Activated B cell treated with CpG ODN at 0.5 μM for 24 hours (primary cell): ENCODE measurements around the gene STX8. TPM values are rescaled to one million over a fixed set of nuclear protein-coding genes. Genes with fewer than 3 reads are reported as not detected.

Experiments used
- ATAC-seq: fragments of 200-7000 bp; cut with Tn5 transposase; one replicate; pipeline ENCODE4 v1.10.0; 2021; ENCODE audit warnings: low read depth, mild to moderate bottlenecking, moderate library complexity
- CTCF ChIA-PET: fragments of 350-600 bp; sonication (Branson Sonifier 250); formaldehyde crosslinking; loops from one replicate; lab custom pipeline; 2021; ENCODE audit warnings: antibody characterized with exemption; lab: Charles Lee
- POLR2A ChIA-PET: fragments of 350-600 bp; sonication (Branson Sonifier 250); formaldehyde crosslinking; loops from one replicate; lab custom pipeline; 2021; ENCODE audit warnings: antibody characterized with exemption; lab: Charles Lee
- DNase-seq: peaks from one replicate; pipeline ENCODE4 v3.0.0; 2022
- H3K27ac Mint-ChIP-seq: one replicate; pipeline ENCODE4 v1.8.0; 2020; ENCODE audit warnings: mixed read lengths
- H3K27me3 Mint-ChIP-seq: one replicate; pipeline ENCODE4 v1.8.0; 2021; ENCODE audit warnings: mixed read lengths
- H3K36me3 Mint-ChIP-seq: one replicate; pipeline ENCODE4 v1.8.0; 2021; ENCODE audit warnings: low read depth, mixed read lengths
- H3K4me1 Mint-ChIP-seq: one replicate; pipeline ENCODE4 v1.8.0; 2021; ENCODE audit warnings: mixed read lengths
- H3K4me3 Mint-ChIP-seq: one replicate; pipeline ENCODE4 v1.8.0; 2020; ENCODE audit warnings: mild to moderate bottlenecking, mixed read lengths
- H3K9me3 Mint-ChIP-seq: one replicate; pipeline ENCODE4 v1.8.0; 2020; ENCODE audit warnings: mixed read lengths
- CTCF ChIP-seq: fragments of 200-600 bp; IDR thresholded peaks from one replicate; pipeline ENCODE4 v1.8.0; 2022; ENCODE audit warnings: antibody characterized with exemption, mild to moderate bottlenecking
- intact Hi-C: fragments of 100-400 bp; cut with micrococcal nuclease; formaldehyde crosslinking; loops from one replicate; pipeline ENCODE4 v1.15.1; 2024
- total RNA-seq: library from RNA; stranded (reverse); gene quantifications from 2 replicates; pipeline ENCODE4 v1.2.3, GENCODE V29; 2022

Gene STX8
- total RNA-seq, 1 donor from 2014 or later = 66.9 TPM

GRCh38 chr17:9521062-9521461 lies 54.6 kb downstream of the STX8 start:
- TF ChIP-seq CTCF = no peak
- CTCF ChIA-PET = no interaction called here
- intact Hi-C loops = loop anchor here (5.0 to 10.0 kb wide), 2 partner anchors 406 to 529 kb away; no protein-coding TSS in a partner anchor
- Mint-ChIP-seq H3K36me3 (no peaks in the 10 kb centered on the region), H3K4me3 (no peak overlapping the region), H3K27ac (no peak overlapping the region), H3K27me3 (no peaks in the 10 kb centered on the region), H3K9me3 (no peaks in the 10 kb centered on the region), H3K4me1 (no peaks in the 10 kb centered on the region)
- POLR2A ChIA-PET = no interaction called here
- no peak for ATAC-seq
- no peak for DNase-seq

GRCh38 chr17:9520649-9521048 lies 55.0 kb downstream of the STX8 start:
- H3K36me3 Mint-ChIP-seq = no peaks in the 10 kb centered on the region
- no peak for DNase-seq
- H3K9me3 Mint-ChIP-seq = no peaks in the 10 kb centered on the region
- H3K4me3 Mint-ChIP-seq = no peak overlapping the region
- no peaks in the 10 kb centered on the region for H3K4me1 Mint-ChIP-seq
- H3K27me3 Mint-ChIP-seq = no peaks in the 10 kb centered on the region
- no peak for TF ChIP-seq CTCF
- no peak for ATAC-seq
- intact Hi-C loops = loop anchor here (5.0 to 10.0 kb wide), 2 partner anchors 406 to 528 kb away; no protein-coding TSS in a partner anchor
- ChIA-PET POLR2A (no interaction called here), CTCF (no interaction called here)
- H3K27ac Mint-ChIP-seq = no peak overlapping the region

GRCh38 chr17:9519583-9520272 lies 55.9 kb downstream of the STX8 start:
- Mint-ChIP-seq H3K27ac (no peak overlapping the region), H3K4me1 (no peaks in the 10 kb centered on the region), H3K36me3 (no peaks in the 10 kb centered on the region), H3K4me3 (no peak overlapping the region), H3K9me3 (no peaks in the 10 kb centered on the region), H3K27me3 (no peaks in the 10 kb centered on the region)
- intact Hi-C loops = loop anchor here (5.0 to 10.0 kb wide), 2 partner anchors 405 to 527 kb away; no protein-coding TSS in a partner anchor
- ChIA-PET CTCF (no interaction called here), POLR2A (no interaction called here)
- DNase-seq (no peak), ATAC-seq (no peak)
- no peak for TF ChIP-seq CTCF

GRCh38 chr17:9517396-9517795 lies 58.2 kb downstream of the STX8 start:
- ChIA-PET CTCF (no interaction called here), POLR2A (no interaction called here)
- Mint-ChIP-seq H3K27me3 (no peaks in the 10 kb centered on the region), H3K36me3 (peaks cover 2% of the 10 kb centered on the region), H3K9me3 (peaks cover 6% of the 10 kb centered on the region), H3K27ac (no peak overlapping the region), H3K4me1 (no peaks in the 10 kb centered on the region), H3K4me3 (no peak overlapping the region)
- DNase-seq = no peak
- intact Hi-C loops = no loop called here
- no peak for ATAC-seq
- no peak for TF ChIP-seq CTCF

- Mint-ChIP-seq H3K36me3 (peaks cover 30% of the 10 kb centered on the region), H3K27me3 (no peaks in the 10 kb centered on the region), H3K4me3 (no peak overlapping the region), H3K9me3 (peaks cover 27% of the 10 kb centered on the region), H3K4me1 (no peaks in the 10 kb centered on the region), H3K27ac (no peak overlapping the region)
- ChIA-PET POLR2A (no interaction called here), CTCF (no interaction called here)
- no peak for TF ChIP-seq CTCF
- intact Hi-C loops = no loop called here
- no peak for DNase-seq
- no peak for ATAC-seq
Observed at GRCh38 chr17:9513266-9513665, 62.4 kb downstream of the STX8 start.
